HCT116 (cell line): ENCODE data around the gene APOLD1. TPM values are rescaled to one million over a fixed set of nuclear protein-coding genes. Genes with fewer than 3 reads are reported as not detected.

Experiments
- ATAC-seq: fragments of 200-7000 bp; cut with Tn5 transposase; 2 replicates; pipeline ENCODE4 v1.9.1; 2020; ENCODE audit warnings: mild to moderate bottlenecking, moderate library complexity
- BruUV-seq: library from RNA; stranded (reverse); fragments of 400-500 nt; replicated peaks from 2 replicates; lab custom pipeline; 2021; lab: Mats Ljungman, UMichigan
- CTCF ChIA-PET: fragments of 300-600 bp; sonication (Branson Sonifier 250); formaldehyde crosslinking; loops from one replicate; lab custom pipeline; 2021; ENCODE audit warnings: antibody characterized with exemption; lab: Charles Lee
- POLR2A ChIA-PET: fragments of 300-600, 350-600 bp; sonication (Branson Sonifier 250); formaldehyde crosslinking; loops from one replicate; lab custom pipeline; 2021; ENCODE audit warnings: antibody characterized with exemption; lab: Charles Lee
- RAD21 ChIA-PET, 2 experiments: fragments of 300-600 bp; sonication (Branson Sonifier 250); formaldehyde crosslinking; loops; one replicate each; lab custom pipeline; 2023; ENCODE audit warnings: low total read pairs in 2 of 2; ENCODE audit not compliant: uncharacterized antibody in 2 of 2, unreplicated experiment in 2 of 2, low non-redundant PET in 1 of 2; lab: Charles Lee
- DNase-seq: peaks from one replicate; pipeline ENCODE4 v3.0.0-alpha.2; 2010; ENCODE audit warnings: low read depth, low spot score
- H2AFZ ChIP-seq: fragments of 200-600 bp; shearing (Covaris generic), sonication (generic); 2 replicates; pipeline ENCODE4 v1.6.1; 2017; ENCODE audit warnings: low read depth, mixed run types, mixed read lengths, antibody characterized with exemption, low read length; ENCODE audit not compliant: poor library complexity, severe bottlenecking
- H3K27ac ChIP-seq: 2 replicates; pipeline ENCODE4 v1.5.1; 2012; ENCODE audit warnings: low read depth, low read length
- H3K27me3 ChIP-seq: fragments of 200-600 bp; sonication (generic); 2 replicates; pipeline ENCODE4 v1.6.1; 2016; ENCODE audit warnings: mixed run types, low read length, mixed read lengths; ENCODE audit not compliant: insufficient read depth
- H3K36me3 ChIP-seq, 2 experiments: fragments of 200-500 bp in 1 of 2; fragments of 200-600 bp in 1 of 2; sonication (Bioruptor generic) in 1 of 2; sonication (generic) in 1 of 2; 2 replicates each; pipeline versions ENCODE4 v1.5.1 to v1.6.1; 2014 to 2016; ENCODE audit warnings: low read length in 2 of 2, inconsistent platforms in 1 of 2, mixed read lengths in 1 of 2, mixed run types in 1 of 2; ENCODE audit not compliant: insufficient read depth in 2 of 2, control insufficient read depth in 1 of 2
- H3K4me1 ChIP-seq, 2 experiments: fragments of 200-600 bp in 1 of 2; sonication (generic) in 1 of 2; 2 replicates each; pipeline versions ENCODE4 v1.5.1 to v1.6.1; 2012 to 2017; ENCODE audit warnings: low read length in 2 of 2, inconsistent platforms in 1 of 2, mild to moderate bottlenecking in 1 of 2, mixed read lengths in 1 of 2, mixed run types in 1 of 2, moderate library complexity in 1 of 2; ENCODE audit not compliant: insufficient read depth in 2 of 2, control insufficient read depth in 1 of 2
- H3K4me2 ChIP-seq: fragments of 200-600 bp; sonication (generic); 2 replicates; pipeline ENCODE4 v1.6.1; 2017; ENCODE audit warnings: mixed run types, low read length, mixed read lengths
- H3K4me3 ChIP-seq, 2 experiments: fragments of 200-600 bp in 1 of 2; sonication (generic) in 1 of 2; replicated peaks in 1 of 2; 2 replicates each; pipeline ENCODE4 v1.5.1; 2011 to 2016; ENCODE audit warnings: low read length in 2 of 2, control low read depth in 1 of 2, low read depth in 1 of 2, mild to moderate bottlenecking in 1 of 2, mixed read lengths in 1 of 2, mixed run types in 1 of 2
- H3K79me2 ChIP-seq: fragments of 200-600 bp; sonication (generic); 2 replicates; pipeline ENCODE4 v1.6.1; 2017; ENCODE audit warnings: mild to moderate bottlenecking, mixed run types, low read length, moderate library complexity, mixed read lengths; ENCODE audit not compliant: insufficient read depth
- H3K9ac ChIP-seq: fragments of 200-600 bp; sonication (generic); 2 replicates; pipeline ENCODE4 v1.6.1; 2016; ENCODE audit warnings: low read length, mixed read lengths
- H3K9me2 ChIP-seq: fragments of 200-600 bp; sonication (generic), shearing (Covaris generic); 2 replicates; pipeline ENCODE4 v1.6.1; 2017; ENCODE audit warnings: mixed run types, mild to moderate bottlenecking, moderate library complexity; ENCODE audit not compliant: insufficient read depth
- H3K9me3 ChIP-seq, 2 experiments: fragments of 200-500 bp in 1 of 2; fragments of 200-600 bp in 1 of 2; sonication (Bioruptor generic) in 1 of 2; sonication (generic) in 1 of 2; 2 replicates each; pipeline ENCODE4 v1.6.1; 2014 to 2017; ENCODE audit warnings: low read length in 2 of 2, mixed read lengths in 2 of 2, inconsistent platforms in 1 of 2, low read depth in 1 of 2, mild to moderate bottlenecking in 1 of 2, mixed run types in 1 of 2, moderate library complexity in 1 of 2; ENCODE audit not compliant: control insufficient read depth in 1 of 2, insufficient read depth in 1 of 2
- H4K20me1 ChIP-seq: fragments of 200-600 bp; sonication (generic), shearing (Covaris generic); 2 replicates; pipeline ENCODE4 v1.6.1; 2017; ENCODE audit warnings: mixed run types, mild to moderate bottlenecking, moderate library complexity; ENCODE audit not compliant: insufficient read depth
- CBX3 ChIP-seq: IDR thresholded peaks from 2 replicates; pipeline ENCODE4 v1.6.1; 2012; ENCODE audit warnings: low read depth
- ELF1 ChIP-seq: IDR thresholded peaks from 2 replicates; pipeline ENCODE4 v1.6.1; 2012; ENCODE audit warnings: low read depth, borderline replicate concordance
- EZH2 ChIP-seq: fragments of 200-600 bp; sonication (generic); IDR thresholded peaks from 2 replicates; pipeline ENCODE4 v1.6.1; 2017; ENCODE audit warnings: antibody characterized with exemption, mixed run types
- EZH2phosphoT487 ChIP-seq: fragments of 200-600 bp; IDR thresholded peaks from 2 replicates; pipeline ENCODE4 v1.6.1; 2018; ENCODE audit warnings: antibody characterized with exemption, borderline replicate concordance
- POLR2AphosphoS5 ChIP-seq: IDR thresholded peaks from 2 replicates; pipeline ENCODE4 v1.6.1; 2011; ENCODE audit warnings: mild to moderate bottlenecking, low read depth, low read length, moderate library complexity
- SP1 ChIP-seq: IDR thresholded peaks from 2 replicates; pipeline ENCODE4 v1.6.1; 2012; ENCODE audit warnings: low read depth
- SRF ChIP-seq: IDR thresholded peaks from 2 replicates; pipeline ENCODE4 v1.6.1; 2012; ENCODE audit warnings: low read depth
- TCF7L2 ChIP-seq: IDR thresholded peaks from 2 replicates; pipeline ENCODE4 v1.7.0; 2011; ENCODE audit warnings: borderline replicate concordance, inconsistent platforms; ENCODE audit not compliant: insufficient read depth, insufficient read length; ENCODE audit errors: extremely low read depth
- YY1 ChIP-seq: IDR thresholded peaks from 2 replicates; pipeline ENCODE4 v1.6.1; 2011; ENCODE audit warnings: low read length, low read depth, moderate library complexity, mild to moderate bottlenecking; ENCODE audit not compliant: insufficient replicate concordance; ENCODE audit errors: extremely low read depth
- ZFX ChIP-seq: fragments of 450-650 bp; IDR thresholded peaks from 2 replicates; pipeline ENCODE4 v1.6.1; 2017
- ZNF274 ChIP-seq: fragments of 200-500 bp; sonication (Bioruptor generic); IDR thresholded peaks from 2 replicates; pipeline ENCODE4 v1.6.1; 2014; ENCODE audit warnings: mild to moderate bottlenecking, low read depth, low read length, inconsistent platforms
- intact Hi-C: fragments of 100-400 bp; cut with micrococcal nuclease; formaldehyde crosslinking; loops from 2 replicates; pipeline ENCODE4 v1.10.0; 2022
- total RNA-seq: library from RNA; stranded (reverse); gene quantifications from one replicate; pipeline ENCODE4 v1.2.1, GENCODE V29; 2021; ENCODE audit not compliant: unreplicated experiment
- TF ChIP-seq, protein P1 (sequence below): IDR thresholded peaks from 2 replicates; pipeline ENCODE4 v1.6.1; 2011; ENCODE audit warnings: mild to moderate bottlenecking, low read length, moderate library complexity; ENCODE audit not compliant: insufficient replicate concordance; ENCODE audit errors: extremely low read depth
- TF ChIP-seq, protein P2 (sequence below): IDR thresholded peaks from 2 replicates; pipeline ENCODE4 v1.6.1; 2012
- TF ChIP-seq, protein P3 (sequence below): IDR thresholded peaks from 2 replicates; pipeline ENCODE4 v1.6.1; 2012

Gene APOLD1
- total RNA-seq, 1 experiment from 2014 or later, result 3.9 TPM

- no peak overlapping the region for H2AFZ ChIP-seq
- POLR2A ChIA-PET, result interaction anchor here (0.6 to 5.3 kb wide), 9 partner anchors 9 to 63 kb away, joined by 3 to 66 read pairs (median 5); partner anchors contain the start of gene GPRC5A
- intact Hi-C loops, result loop anchor here (2.0 kb wide), 1 partner anchor 146 kb away; no protein-coding TSS in a partner anchor
- CTCF ChIA-PET, result interaction anchor here (0.7 to 2.7 kb wide), 17 partner anchors 14 to 375 kb away, joined by 3 to 29 read pairs (median 5); partner anchors contain the start of gene GPRC5A
- no peak for DNase-seq
- H3K27ac ChIP-seq, result peak overlapping the region; percentile 85
- H3K27me3 ChIP-seq, result no peaks in the 10 kb centered on the region
- peaks cover 12% of the 10 kb centered on the region for H3K79me2 ChIP-seq
- H3K9me2 ChIP-seq, result no peaks in the 10 kb centered on the region
- H3K36me3 ChIP-seq, result peaks cover 1 to 12% of the 10 kb centered on the region in 2 experiments; a peak in 2 of 4 replicates
- H3K9ac ChIP-seq, result peak overlapping the region; percentile 66
- RAD21 ChIA-PET, result interaction anchor here (0.7 to 3.1 kb wide), 11 partner anchors 23 to 71 kb away, joined by 3 to 12 read pairs (median 3); partner anchors contain the start of gene GPRC5A (in 2 of the 2)
- H3K9me3 ChIP-seq, result no peaks in the 10 kb centered on the region
- H3K4me2 ChIP-seq, result peak overlapping the region; percentile 77
- no TSS peak for BruUV-seq
- no peak for ATAC-seq
- H3K4me1 ChIP-seq, result peaks cover 71 to 92% of the 10 kb centered on the region in 2 experiments
- no peaks in the 10 kb centered on the region for H4K20me1 ChIP-seq
- TF ChIP-seq EZH2 (no peak), SP1 (no peak), ELF1 (no peak), SRF (no peak), TCF7L2 (no peak), YY1 (no peak), ZFX (no peak), POLR2AphosphoS5 (no peak), CBX3 (no peak), EZH2phosphoT487 (no peak), ZNF274 (no peak)
- TF ChIP-seq, protein P1, sequence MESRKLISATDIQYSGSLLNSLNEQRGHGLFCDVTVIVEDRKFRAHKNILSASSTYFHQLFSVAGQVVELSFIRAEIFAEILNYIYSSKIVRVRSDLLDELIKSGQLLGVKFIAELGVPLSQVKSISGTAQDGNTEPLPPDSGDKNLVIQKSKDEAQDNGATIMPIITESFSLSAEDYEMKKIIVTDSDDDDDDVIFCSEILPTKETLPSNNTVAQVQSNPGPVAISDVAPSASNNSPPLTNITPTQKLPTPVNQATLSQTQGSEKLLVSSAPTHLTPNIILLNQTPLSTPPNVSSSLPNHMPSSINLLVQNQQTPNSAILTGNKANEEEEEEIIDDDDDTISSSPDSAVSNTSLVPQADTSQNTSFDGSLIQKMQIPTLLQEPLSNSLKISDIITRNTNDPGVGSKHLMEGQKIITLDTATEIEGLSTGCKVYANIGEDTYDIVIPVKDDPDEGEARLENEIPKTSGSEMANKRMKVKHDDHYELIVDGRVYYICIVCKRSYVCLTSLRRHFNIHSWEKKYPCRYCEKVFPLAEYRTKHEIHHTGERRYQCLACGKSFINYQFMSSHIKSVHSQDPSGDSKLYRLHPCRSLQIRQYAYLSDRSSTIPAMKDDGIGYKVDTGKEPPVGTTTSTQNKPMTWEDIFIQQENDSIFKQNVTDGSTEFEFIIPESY, result no peak
- TF ChIP-seq, protein P2, sequence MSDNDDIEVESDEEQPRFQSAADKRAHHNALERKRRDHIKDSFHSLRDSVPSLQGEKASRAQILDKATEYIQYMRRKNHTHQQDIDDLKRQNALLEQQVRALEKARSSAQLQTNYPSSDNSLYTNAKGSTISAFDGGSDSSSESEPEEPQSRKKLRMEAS, result no peak
- TF ChIP-seq, protein P3, sequence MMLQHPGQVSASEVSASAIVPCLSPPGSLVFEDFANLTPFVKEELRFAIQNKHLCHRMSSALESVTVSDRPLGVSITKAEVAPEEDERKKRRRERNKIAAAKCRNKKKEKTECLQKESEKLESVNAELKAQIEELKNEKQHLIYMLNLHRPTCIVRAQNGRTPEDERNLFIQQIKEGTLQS, result no peak
- TF ChIP-seq, all 23 proteins: peak for 0
- no peak overlapping the region for H3K4me3 ChIP-seq
Observed at GRCh38 chr12:12836571-12836970, 51.1 kb downstream of the APOLD1 start.
